GM19468 (cell line): ENCODE measurements around the gene MYCBPAP.

ENCODE experiments used
- ATAC-seq: cut with Tn5 transposase; IDR thresholded peaks from one replicate; pipeline ENCODE4 v1.9.1; 2021; ENCODE audit warnings: mild to moderate bottlenecking, moderate library complexity, moderate number of reproducible peaks; ENCODE audit not compliant: unreplicated experiment; ENCODE audit errors: extremely low read depth

Gene MYCBPAP

GRCh38 chr17:50562242-50563091 lies 54.2 kb downstream of the MYCBPAP start:
- no peak for ATAC-seq

DNA sequence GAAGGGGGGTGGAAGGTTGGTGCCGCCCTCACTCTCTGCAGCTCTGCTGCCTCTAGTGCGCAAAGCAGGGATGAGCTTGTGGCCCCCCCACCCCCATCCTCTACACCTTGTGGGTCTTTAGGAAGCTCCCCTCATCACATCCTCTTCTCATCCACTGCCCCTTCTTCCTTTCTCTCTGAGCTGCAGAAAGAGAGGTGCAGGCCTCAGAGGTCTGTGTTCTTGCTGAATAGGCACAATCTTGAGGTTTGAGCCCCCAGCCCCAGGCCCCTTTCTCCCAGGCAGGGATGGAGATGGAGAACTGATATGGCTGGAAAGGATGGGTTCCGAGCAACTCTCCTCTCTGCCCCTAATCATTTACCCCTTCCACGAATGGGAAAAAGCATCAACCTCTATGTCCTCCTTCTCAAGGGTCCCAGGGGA lies 54.9 kb downstream of the MYCBPAP start:
- ATAC-seq, result no peak

GRCh38 chr17:50564916-50565315 lies 56.7 kb downstream of the MYCBPAP start:
- no peak for ATAC-seq

DNA sequence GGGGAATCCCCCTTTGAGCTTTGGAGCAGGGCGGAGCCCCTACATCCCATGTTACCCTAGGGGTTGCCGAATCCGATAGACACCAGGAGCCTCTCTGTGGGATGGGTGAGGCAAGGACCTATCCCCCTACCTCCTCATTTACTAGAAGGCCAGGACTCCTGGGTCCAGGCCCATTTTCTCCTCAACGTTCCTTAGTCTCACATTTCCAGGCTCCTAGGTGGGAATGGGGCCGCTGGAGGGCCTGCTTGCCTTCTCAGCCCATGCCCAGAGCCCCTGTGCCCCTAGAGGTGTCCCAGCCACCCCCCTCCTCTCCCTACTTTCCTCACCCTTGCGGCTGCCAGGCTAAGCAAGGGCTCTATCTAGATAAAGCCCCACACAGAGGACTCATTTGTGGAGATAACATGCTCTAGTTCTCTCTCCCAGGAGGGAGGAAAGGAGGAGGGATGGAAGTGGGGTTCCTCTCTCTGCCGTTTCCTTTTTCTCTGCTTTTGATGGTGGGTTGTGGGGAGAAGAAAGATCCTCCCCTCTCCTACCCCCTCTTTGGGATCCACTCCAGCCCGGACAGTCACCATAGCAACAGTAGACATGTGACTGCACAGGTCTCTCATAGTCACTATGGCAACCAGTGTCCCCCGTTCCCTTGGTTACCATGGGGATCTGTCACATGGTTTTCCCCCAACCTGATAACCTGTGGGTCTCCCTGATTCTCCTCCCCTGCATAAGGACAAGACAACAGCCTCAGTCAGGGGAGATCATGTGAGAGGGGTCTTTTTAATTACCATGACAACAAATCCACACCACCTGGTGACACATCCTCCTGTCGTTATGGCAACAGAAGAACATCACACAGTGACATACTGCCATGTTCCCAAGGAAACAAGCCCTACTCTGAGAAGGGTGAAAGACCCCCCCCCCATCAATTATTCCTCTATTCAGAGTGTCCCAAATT lies 57.4 kb downstream of the MYCBPAP start:
- no peak for ATAC-seq

- ATAC-seq, result no peak
Observed at GRCh38 chr17:50566886-50567285, 58.6 kb downstream of the MYCBPAP start.

- ATAC-seq, result no peak
Observed at GRCh38 chr17:50568659-50569058, 60.4 kb downstream of the MYCBPAP start.

- no peak for ATAC-seq
Observed at GRCh38 chr17:50569592-50569991, 61.4 kb downstream of the MYCBPAP start.

GRCh38 chr17:50570032-50570431 lies 61.8 kb downstream of the MYCBPAP start:
- no peak for ATAC-seq

- no peak for ATAC-seq
Observed at GRCh38 chr17:50570528-50570927, 62.3 kb downstream of the MYCBPAP start.

- ATAC-seq, result no peak
Observed at GRCh38 chr17:50571681-50572080, 63.4 kb downstream of the MYCBPAP start.

DNA sequence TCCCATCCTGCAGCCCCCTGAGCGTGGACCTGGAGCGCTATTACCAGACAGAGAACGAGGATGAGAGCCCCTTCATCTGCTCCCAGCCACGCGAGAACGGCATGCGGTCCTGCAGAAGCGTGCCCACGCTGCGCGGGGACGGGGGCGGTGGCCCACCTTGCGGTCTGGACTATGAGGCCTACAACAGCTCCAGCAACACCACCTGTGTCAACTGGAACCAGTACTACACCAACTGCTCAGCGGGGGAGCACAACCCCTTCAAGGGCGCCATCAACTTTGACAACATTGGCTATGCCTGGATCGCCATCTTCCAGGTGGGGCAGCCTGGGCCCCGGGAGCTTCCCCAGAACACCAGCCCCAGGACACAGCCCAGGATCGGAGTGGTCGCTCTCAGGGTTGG lies 64.3 kb downstream of the MYCBPAP start:
- ATAC-seq, result no peak

DNA sequence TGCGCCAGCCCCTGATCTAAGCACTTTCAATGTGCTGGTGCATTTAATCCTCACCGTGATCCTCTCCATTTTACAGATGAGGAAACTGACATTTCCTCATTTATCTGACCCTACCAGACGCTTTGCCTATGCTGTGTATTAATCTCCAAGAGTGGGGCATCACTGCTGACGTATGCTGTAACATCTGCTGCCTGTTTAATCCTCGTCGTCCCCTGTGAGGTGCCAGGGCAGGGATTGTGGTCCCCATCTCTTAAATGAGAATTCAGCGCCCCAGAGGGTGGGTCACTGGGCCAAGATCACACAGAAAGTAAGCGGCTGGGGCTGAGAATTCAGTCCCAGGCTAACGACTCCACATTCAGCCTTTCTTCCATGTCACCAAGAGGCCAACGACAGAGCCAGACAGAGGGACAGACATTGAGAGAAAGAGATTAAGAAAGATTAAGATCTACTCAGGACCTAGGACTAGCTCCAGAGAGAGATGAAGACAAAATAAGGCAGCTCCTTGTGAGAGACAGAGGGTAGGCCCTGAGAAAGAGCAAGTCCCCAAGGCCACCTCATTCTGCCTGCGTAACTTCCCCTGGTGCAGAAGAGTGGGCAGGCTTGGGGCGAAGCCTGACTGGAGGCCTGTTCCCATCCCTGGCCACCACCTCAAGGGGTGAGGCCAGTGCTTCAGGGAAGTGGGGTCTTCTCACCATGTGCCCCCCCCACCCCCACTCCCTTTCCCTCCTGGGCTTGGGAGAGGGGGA lies 65.8 kb downstream of the MYCBPAP start:
- ATAC-seq, result no peak

GRCh38 chr17:50575581-50576210 lies 67.5 kb downstream of the MYCBPAP start:
- ATAC-seq, result no peak

- no peak for ATAC-seq
Observed at GRCh38 chr17:50576864-50577263, 68.6 kb downstream of the MYCBPAP start.

GRCh38 chr17:50577451-50577954 lies 69.3 kb downstream of the MYCBPAP start:
- no peak for ATAC-seq

DNA sequence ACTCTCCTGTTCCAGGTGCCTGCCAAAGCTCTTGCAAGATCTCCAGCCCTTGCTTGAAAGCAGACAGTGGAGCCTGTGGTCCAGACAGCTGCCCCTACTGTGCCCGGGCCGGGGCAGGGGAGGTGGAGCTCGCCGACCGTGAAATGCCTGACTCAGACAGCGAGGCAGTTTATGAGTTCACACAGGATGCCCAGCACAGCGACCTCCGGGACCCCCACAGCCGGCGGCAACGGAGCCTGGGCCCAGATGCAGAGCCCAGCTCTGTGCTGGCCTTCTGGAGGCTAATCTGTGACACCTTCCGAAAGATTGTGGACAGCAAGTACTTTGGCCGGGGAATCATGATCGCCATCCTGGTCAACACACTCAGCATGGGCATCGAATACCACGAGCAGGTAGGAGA lies 69.9 kb downstream of the MYCBPAP start:
- no peak for ATAC-seq

DNA sequence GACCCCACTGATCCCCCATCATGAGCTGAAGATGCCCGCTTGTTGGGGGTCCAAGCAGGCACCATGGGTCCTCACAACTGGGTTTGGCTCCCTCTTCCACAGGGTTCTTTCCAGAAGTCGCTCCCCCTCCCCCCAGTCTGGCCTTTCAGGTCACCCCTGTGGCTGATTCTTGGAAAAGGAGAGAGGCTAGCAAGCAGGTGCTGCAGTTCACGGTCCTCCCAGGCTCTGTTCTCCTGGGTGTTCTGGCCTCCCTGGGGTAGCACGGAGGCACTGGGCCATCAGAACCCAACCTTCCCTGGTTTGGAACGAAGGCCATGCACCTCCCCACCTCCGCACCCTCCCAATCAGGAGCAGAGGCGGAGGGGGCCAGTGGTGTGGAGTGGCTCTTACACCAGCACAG lies 71.2 kb downstream of the MYCBPAP start:
- no peak for ATAC-seq

- ATAC-seq, result no peak
Observed at GRCh38 chr17:50580646-50581045, 72.4 kb downstream of the MYCBPAP start.
